Muscle of leg (tissue), 11 donors: ENCODE results near the gene SHFL. TPM values are rescaled to one million over a fixed set of nuclear protein-coding genes. Genes with fewer than 3 reads are reported as not detected.
A peak's percentile ranks its signal among the peaks of the same experiment; 100 is the strongest.

ENCODE experiments used
- DNase-seq: peaks from one replicate; pipeline ENCODE4 v3.0.0; 2013
- H3K27ac ChIP-seq: one replicate; pipeline ENCODE4 v1.5.1; 2013; ENCODE audit warnings: mild to moderate bottlenecking, low read length, control low read depth
- H3K27me3 ChIP-seq: one replicate; pipeline ENCODE4 v1.6.1; 2013; ENCODE audit warnings: low read length; ENCODE audit not compliant: control insufficient read depth, insufficient read depth
- H3K36me3 ChIP-seq: one replicate; pipeline ENCODE4 v1.6.1; 2013; ENCODE audit warnings: low read length; ENCODE audit not compliant: control insufficient read depth, insufficient read depth
- H3K4me1 ChIP-seq: one replicate; pipeline ENCODE4 v1.6.1; 2013; ENCODE audit warnings: low read length; ENCODE audit not compliant: control insufficient read depth, insufficient read depth
- H3K4me3 ChIP-seq: one replicate; pipeline ENCODE4 v1.5.1; 2013; ENCODE audit warnings: low read length, control low read depth
- H3K9me3 ChIP-seq: replicated peaks from 2 replicates; pipeline ENCODE4 v1.6.1; 2013; ENCODE audit warnings: low read depth, low read length; ENCODE audit not compliant: control insufficient read depth
- WGBS: methylation state at CpG from one replicate; pipeline ENCODE4 v1.1.5; 2013; ENCODE audit warnings: missing lambda C conversion rate; ENCODE audit not compliant: insufficient coverage; 5-methylcytosine and 5-hydroxymethylcytosine counted together
- polyA plus RNA-seq, 8 donors: library from polyadenylated mRNA; unstranded; fragments of 120-200 nt; gene quantifications; one replicate each; pipeline versions ENCODE4 v1.2.1 to v1.2.3, GENCODE V29; 2013; ENCODE audit warnings: inconsistent platforms in 1 of 8, low replicate concordance in 1 of 8; ENCODE audit not compliant: insufficient read length in 8 of 8, insufficient read depth in 1 of 8
- total RNA-seq: library from RNA; stranded (reverse); fragments of 120-200 nt; gene quantifications from one replicate; pipeline ENCODE4 v1.2.4, GENCODE V29; 2013

SHFL gene
- total and polyA plus RNA-seq, 9 donors = 8.7 to 13.9 (median 10.5) TPM

DNA sequence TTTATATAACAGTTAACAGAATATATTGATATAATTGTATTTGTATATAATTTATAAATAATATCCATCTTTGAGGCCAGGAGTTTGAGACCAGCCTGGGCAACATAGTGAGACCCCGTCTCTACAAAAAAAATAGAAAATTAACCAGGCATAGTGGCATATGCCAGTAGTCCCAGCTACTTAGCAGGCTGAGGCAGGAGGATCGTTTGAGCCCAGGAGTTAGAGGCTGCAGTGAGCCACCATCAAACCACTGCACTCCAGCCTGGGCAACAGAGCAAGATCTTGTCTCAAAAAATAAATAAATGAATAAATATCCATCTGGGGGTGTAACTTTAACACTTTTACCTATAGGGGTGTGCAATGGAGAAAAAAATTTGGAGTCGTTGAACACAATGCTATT is 1.3 kb upstream of the SHFL start:
- Histone ChIP-seq H3K27me3 (peaks cover 8% of the 10 kb centered on the region), H3K9me3 (no peaks in the 10 kb centered on the region), H3K4me3 (no peak overlapping the region), H3K36me3 (peaks cover 10% of the 10 kb centered on the region), H3K4me1 (peaks cover 11% of the 10 kb centered on the region), H3K27ac (no peak overlapping the region)
- WGBS = no CpG with 5 or more reads among the region's 3 CpGs
- DNase-seq = no peak

GRCh38 chr19:10086591-10087192 is 575 bp downstream of the SHFL start:
- Histone ChIP-seq H3K4me3 (peak overlapping the region; percentile 84), H3K27me3 (peaks cover 8% of the 10 kb centered on the region), H3K4me1 (peaks cover 11% of the 10 kb centered on the region), H3K9me3 (no peaks in the 10 kb centered on the region), H3K36me3 (peaks cover 20% of the 10 kb centered on the region), H3K27ac (peak overlapping the region; percentile 81)
- WGBS = 2% methylated on average over 22 of the region's 43 CpGs
- DNase-seq = peak; percentile 53

- H3K36me3 ChIP-seq = peaks cover 27% of the 10 kb centered on the region
- DNase-seq = no peak
- no peaks in the 10 kb centered on the region for H3K9me3 ChIP-seq
- peaks cover 8% of the 10 kb centered on the region for H3K27me3 ChIP-seq
- peak overlapping the region; percentile 81 for H3K27ac ChIP-seq
- H3K4me1 ChIP-seq = peaks cover 11% of the 10 kb centered on the region
- 71% methylated on average over 11 of the region's 18 CpGs for WGBS
- H3K4me3 ChIP-seq = peak overlapping the region; percentile 84
These were observed 1.4 kb downstream of the SHFL start for GRCh38 chr19:10087296-10088061.

GRCh38 chr19:10088949-10089554 is 2.9 kb downstream of the SHFL start:
- Histone ChIP-seq H3K27ac (no peak overlapping the region), H3K9me3 (no peaks in the 10 kb centered on the region), H3K4me3 (no peak overlapping the region), H3K36me3 (peaks cover 37% of the 10 kb centered on the region), H3K27me3 (peaks cover 8% of the 10 kb centered on the region), H3K4me1 (peaks cover 11% of the 10 kb centered on the region)
- DNase-seq = no peak
- 73% methylated on average over 6 of the region's 6 CpGs for WGBS

GRCh38 chr19:10089801-10090375 is 3.8 kb downstream of the SHFL start:
- peaks cover 37% of the 10 kb centered on the region for H3K36me3 ChIP-seq
- 70% methylated on average over 13 of the region's 15 CpGs for WGBS

GRCh38 chr19:10091370-10091687 is 5.2 kb downstream of the SHFL start:
- peaks cover 9% of the 10 kb centered on the region for H3K4me1 ChIP-seq
- H3K36me3 ChIP-seq = peaks cover 37% of the 10 kb centered on the region
- no peak for DNase-seq
- H3K27ac ChIP-seq = no peak overlapping the region
- 91% methylated on average over 15 of the region's 17 CpGs for WGBS
- H3K9me3 ChIP-seq = no peaks in the 10 kb centered on the region
- no peak overlapping the region for H3K4me3 ChIP-seq
- H3K27me3 ChIP-seq = peaks cover 3% of the 10 kb centered on the region

More at GRCh38 chr19:10089801-10090375, 3.8 kb downstream of the SHFL start:
- Histone ChIP-seq H3K4me3 (no peak overlapping the region), H3K4me1 (peaks cover 11% of the 10 kb centered on the region), H3K27me3 (peaks cover 8% of the 10 kb centered on the region), H3K9me3 (no peaks in the 10 kb centered on the region), H3K27ac (no peak overlapping the region)
- no peak for DNase-seq

DNA sequence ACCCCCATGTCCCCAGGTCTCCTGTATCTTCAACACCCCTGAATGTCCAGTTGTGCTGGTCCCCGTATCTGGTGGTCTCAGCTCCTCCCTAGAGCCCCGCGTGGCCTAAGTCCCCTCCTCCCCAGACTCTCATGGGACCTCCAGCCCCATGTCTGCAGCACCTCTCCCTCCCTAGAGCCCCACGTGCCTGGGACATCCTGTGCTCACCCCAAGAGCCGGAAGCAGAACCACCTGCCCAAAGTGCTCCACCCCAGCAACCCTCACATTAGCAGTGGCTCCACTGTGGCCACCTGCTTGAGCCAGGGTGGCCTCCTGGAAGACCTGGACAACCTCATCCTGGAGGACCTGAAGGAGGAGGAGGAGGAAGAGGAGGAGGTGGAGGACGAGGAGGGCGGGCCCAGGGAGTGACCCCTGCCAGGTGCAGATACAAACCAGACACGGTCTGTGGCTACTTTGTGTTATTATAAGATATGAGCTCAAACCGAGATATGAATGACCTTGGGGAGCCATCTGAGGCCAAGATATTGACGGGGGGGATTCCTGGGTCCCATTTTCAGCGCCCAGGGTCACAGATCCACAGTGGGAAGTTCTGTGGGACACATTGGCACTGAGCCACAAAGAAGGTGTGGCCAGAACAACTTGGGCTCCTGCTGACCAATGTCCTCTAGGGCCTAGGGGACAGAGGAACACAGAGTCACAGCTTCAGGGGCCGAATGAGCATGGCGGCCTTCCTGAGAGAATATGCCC is 6.0 kb downstream of the SHFL start:
- no peaks in the 10 kb centered on the region for H3K27me3 ChIP-seq
- H3K4me1 ChIP-seq = peaks cover 14% of the 10 kb centered on the region
- peaks cover 36% of the 10 kb centered on the region for H3K36me3 ChIP-seq
- DNase-seq = no peak
- no peak overlapping the region for H3K4me3 ChIP-seq
- 75% methylated on average over 13 of the region's 13 CpGs for WGBS
- no peak overlapping the region for H3K27ac ChIP-seq
- H3K9me3 ChIP-seq = no peaks in the 10 kb centered on the region

GRCh38 chr19:10092648-10093294 is 6.7 kb downstream of the SHFL start:
- Histone ChIP-seq H3K4me3 (no peak overlapping the region), H3K27me3 (no peaks in the 10 kb centered on the region), H3K9me3 (no peaks in the 10 kb centered on the region), H3K27ac (no peak overlapping the region), H3K36me3 (peaks cover 35% of the 10 kb centered on the region), H3K4me1 (peaks cover 11% of the 10 kb centered on the region)
- no peak for DNase-seq
- 92% methylated on average over 7 of the region's 9 CpGs for WGBS

- Histone ChIP-seq H3K36me3 (peaks cover 35% of the 10 kb centered on the region), H3K4me1 (peaks cover 11% of the 10 kb centered on the region), H3K27me3 (no peaks in the 10 kb centered on the region), H3K4me3 (no peak overlapping the region), H3K27ac (no peak overlapping the region), H3K9me3 (no peaks in the 10 kb centered on the region)
- no peak for DNase-seq
- WGBS = 77% methylated on average over 15 of the region's 22 CpGs
These were observed 7.4 kb downstream of the SHFL start for GRCh38 chr19:10093295-10094186.
